Ascending aorta (tissue), 2 donors: Measurements from ENCODE around the gene NR2F2. TPM values are rescaled to one million over a fixed set of nuclear protein-coding genes. Genes with fewer than 3 reads are reported as not detected.

Source experiments
- DNase-seq, 2 donors: peaks; one replicate each; pipeline ENCODE4 v3.0.0-alpha.2; 2019; ENCODE audit warnings: low spot score in 2 of 2
- H3K27ac ChIP-seq, 2 donors: fragments of 200-600 bp; sonication (generic); one replicate each; pipeline ENCODE4 v1.5.1; 2016 to 2017; ENCODE audit warnings: mild to moderate bottlenecking in 1 of 2
- H3K27me3 ChIP-seq: fragments of 200-600 bp; sonication (generic); one replicate; pipeline ENCODE4 v1.5.1; 2017
- H3K36me3 ChIP-seq, 2 donors: fragments of 200-600 bp; sonication (generic); one replicate each; pipeline ENCODE4 v1.5.1; 2016
- H3K4me1 ChIP-seq, 2 donors: fragments of 200-600 bp; sonication (generic); one replicate each; pipeline ENCODE4 v1.5.1; 2016 to 2017; ENCODE audit warnings: mild to moderate bottlenecking in 1 of 2
- H3K4me3 ChIP-seq, 2 donors: fragments of 200-600 bp; sonication (generic); one replicate each; pipeline ENCODE4 v1.5.1; 2016 to 2017; ENCODE audit warnings: mild to moderate bottlenecking in 1 of 2
- H3K9me3 ChIP-seq, 2 donors: fragments of 200-600 bp; sonication (generic); one replicate each; pipeline ENCODE4 v1.5.1; 2016
- intact Hi-C: fragments of 100-400 bp; cut with DNase I; formaldehyde crosslinking; loops from one replicate; pipeline ENCODE4 v1.15.1; 2023
- total RNA-seq: library from RNA; depleted of rRNA; stranded (reverse); fragments of >200 nt; gene quantifications from one replicate; pipeline ENCODE4 v1.1.0, GENCODE V29; 2016
- TF ChIP-seq, protein P1 (sequence below), 3 experiments: fragments of 200-600 bp in 2 of 3; fragments of 450-650 bp in 1 of 3; sonication (generic) in 2 of 3; IDR thresholded peaks; one replicate each; pipeline ENCODE4 v1.5.1; 2016 to 2019; ENCODE audit warnings: antibody characterized with exemption in 3 of 3, mild to moderate bottlenecking in 1 of 3, moderate library complexity in 1 of 3

The NR2F2 gene
- total RNA-seq, 1 donor from 2014 or later = 126 TPM

DNA sequence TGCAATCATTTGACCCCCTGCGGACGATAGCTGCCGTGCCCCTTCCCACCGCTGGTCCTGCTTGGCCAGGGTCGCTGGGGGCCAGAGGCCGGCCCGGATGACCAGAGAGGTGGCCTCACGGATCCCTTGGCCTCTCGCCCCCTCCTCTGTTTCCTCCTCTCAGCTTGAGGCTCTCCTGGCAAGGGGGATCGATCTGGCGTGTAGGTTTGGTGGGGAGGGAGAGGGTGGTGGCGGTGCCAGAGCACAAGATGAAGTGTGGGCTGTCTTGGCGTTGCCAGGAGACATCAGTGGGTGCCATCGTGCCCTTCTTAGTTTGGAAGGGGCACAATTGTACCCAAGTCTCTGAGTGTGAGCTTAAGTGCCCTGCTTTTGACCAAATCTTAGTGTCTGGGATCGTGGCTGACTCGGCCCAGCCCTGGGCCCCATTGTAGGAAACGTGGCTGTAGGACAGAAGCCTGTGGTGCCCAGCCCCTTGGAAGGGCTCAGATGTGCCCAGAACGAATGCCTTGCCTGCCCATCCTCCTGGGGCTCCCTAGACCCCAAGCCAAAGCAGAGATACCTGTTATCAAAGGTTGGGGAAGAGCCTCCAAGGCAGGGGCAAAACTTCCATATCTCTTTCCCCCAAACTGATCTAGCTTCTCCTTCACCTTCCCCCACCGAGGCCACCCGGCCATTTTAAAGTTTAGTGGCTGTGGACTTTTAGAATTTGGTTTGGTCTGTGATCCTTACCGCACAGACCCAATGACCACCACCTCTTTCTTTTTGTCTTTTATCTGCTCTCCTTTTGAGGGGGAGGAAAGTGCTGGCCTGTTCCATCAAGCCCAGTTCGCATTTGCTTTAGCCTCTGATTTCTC lies 14.4 kb downstream of the NR2F2 start:
- DNase-seq = peak in 1 of 2 donors; percentile 60
- TF ChIP-seq, protein P1, sequence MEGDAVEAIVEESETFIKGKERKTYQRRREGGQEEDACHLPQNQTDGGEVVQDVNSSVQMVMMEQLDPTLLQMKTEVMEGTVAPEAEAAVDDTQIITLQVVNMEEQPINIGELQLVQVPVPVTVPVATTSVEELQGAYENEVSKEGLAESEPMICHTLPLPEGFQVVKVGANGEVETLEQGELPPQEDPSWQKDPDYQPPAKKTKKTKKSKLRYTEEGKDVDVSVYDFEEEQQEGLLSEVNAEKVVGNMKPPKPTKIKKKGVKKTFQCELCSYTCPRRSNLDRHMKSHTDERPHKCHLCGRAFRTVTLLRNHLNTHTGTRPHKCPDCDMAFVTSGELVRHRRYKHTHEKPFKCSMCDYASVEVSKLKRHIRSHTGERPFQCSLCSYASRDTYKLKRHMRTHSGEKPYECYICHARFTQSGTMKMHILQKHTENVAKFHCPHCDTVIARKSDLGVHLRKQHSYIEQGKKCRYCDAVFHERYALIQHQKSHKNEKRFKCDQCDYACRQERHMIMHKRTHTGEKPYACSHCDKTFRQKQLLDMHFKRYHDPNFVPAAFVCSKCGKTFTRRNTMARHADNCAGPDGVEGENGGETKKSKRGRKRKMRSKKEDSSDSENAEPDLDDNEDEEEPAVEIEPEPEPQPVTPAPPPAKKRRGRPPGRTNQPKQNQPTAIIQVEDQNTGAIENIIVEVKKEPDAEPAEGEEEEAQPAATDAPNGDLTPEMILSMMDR (IDR thresholded peaks at IDR 0.05) = no peak
- no peaks in the 10 kb centered on the region for H3K27me3 ChIP-seq
- H3K27ac ChIP-seq = peak overlapping the region; percentile 85 to 91
- H3K4me1 ChIP-seq = peaks cover 0 to 6% of the 10 kb centered on the region in 2 donors
- no peaks in the 10 kb centered on the region for H3K9me3 ChIP-seq
- peaks cover 0 to 12% of the 10 kb centered on the region in 2 donors for H3K36me3 ChIP-seq
- intact Hi-C loops = loop anchor here (2.0 to 10.0 kb wide), 5 partner anchors 16 to 1673 kb away; no protein-coding TSS in a partner anchor
- peak overlapping the region; percentile 60 to 89 for H3K4me3 ChIP-seq

DNA sequence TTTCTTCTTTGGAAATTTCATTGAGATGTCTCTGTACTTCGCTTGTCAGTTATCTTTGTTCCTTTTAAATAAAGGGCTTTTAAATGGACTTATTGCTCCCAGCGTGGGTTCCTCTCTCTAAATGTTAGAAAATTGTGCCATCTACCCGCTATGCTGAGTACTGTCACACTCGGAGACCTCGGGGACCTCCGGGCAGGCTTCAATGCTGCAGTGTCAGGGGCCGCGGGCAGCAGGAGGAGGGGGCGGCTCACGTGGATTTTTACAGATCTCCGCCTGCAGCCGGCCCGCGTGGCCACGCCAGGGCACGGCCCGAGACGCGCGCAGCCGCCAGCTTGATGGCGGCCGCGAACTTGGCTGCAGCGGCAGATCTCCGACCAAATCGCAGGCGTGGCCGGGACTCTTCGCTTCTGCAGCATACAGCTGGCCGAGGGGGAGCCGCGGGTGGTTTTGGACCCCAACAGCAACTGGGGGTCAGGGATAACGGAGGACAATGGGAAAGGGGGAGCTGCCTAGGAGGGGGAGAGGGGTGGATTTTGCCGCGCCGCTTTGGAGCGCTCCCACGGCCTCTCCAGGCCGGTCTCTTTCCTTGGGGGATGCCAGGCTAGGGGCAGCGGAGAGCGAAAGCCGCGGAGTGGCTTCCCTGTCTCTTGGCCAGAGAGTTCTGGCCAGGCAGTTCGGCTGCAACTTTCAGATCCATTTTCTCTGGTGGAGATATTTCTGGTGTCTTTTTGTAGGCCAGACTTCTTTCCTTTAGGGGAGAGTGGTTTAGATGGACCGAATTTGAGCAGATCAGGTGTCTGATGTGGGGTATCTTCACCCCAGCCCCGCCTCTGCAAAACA lies 15.3 kb downstream of the NR2F2 start:
- no peaks in the 10 kb centered on the region for H3K9me3 ChIP-seq
- H3K27ac ChIP-seq = peak overlapping the region; percentile 85 to 91
- H3K27me3 ChIP-seq = no peaks in the 10 kb centered on the region
- H3K36me3 ChIP-seq = peaks cover 0 to 12% of the 10 kb centered on the region in 2 donors
- intact Hi-C loops = loop anchor here (2.0 to 10.0 kb wide), 5 partner anchors 17 to 1673 kb away; no protein-coding TSS in a partner anchor
- TF ChIP-seq, protein P1 (IDR thresholded peaks at IDR 0.05) = peak; percentile 63 to 73 (median 71)
- peak overlapping the region; percentile 60 to 89 for H3K4me3 ChIP-seq
- peaks cover 0 to 6% of the 10 kb centered on the region in 2 donors for H3K4me1 ChIP-seq
- DNase-seq = peak in 1 of 2 donors; percentile 84

DNA sequence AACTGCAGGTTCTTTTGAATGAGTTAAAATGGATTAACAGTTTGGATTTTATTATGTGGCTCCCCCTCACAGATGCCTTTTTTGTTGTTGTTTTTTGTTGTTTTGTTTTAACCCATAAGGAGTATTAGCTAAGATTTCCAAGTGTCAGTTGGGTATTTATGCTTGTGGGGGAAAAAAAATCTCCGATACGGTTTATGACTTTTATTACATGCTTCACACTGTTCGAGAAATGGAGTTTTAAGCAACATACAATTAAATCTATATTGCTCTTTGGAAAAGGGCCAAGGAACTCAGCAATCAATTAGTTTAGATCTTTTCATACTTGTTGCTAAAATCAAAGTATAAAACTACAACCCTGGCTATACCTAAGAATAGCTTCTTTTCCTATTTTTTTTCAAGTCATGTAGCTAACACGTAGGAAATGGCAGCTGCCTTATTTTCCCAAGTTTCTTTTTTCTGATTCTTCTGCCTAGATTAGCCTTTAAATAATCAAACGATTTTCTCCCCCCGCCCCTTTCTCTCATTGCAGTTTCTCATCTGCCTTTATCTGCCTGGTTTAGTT lies 16.0 kb downstream of the NR2F2 start:
- DNase-seq = no peak
- intact Hi-C loops = loop anchor here (5.0 to 10.0 kb wide), 4 partner anchors 1089 to 1674 kb away; no protein-coding TSS in a partner anchor
- no peaks in the 10 kb centered on the region for H3K9me3 ChIP-seq
- H3K4me1 ChIP-seq = peaks cover 0 to 6% of the 10 kb centered on the region in 2 donors
- peak overlapping the region; percentile 85 to 91 for H3K27ac ChIP-seq
- TF ChIP-seq, protein P1 (IDR thresholded peaks at IDR 0.05) = no peak
- peaks cover 0 to 12% of the 10 kb centered on the region in 2 donors for H3K36me3 ChIP-seq
- peak overlapping the region; percentile 60 to 89 for H3K4me3 ChIP-seq
- H3K27me3 ChIP-seq = no peaks in the 10 kb centered on the region

- H3K9me3 ChIP-seq = no peaks in the 10 kb centered on the region
- intact Hi-C loops = loop anchor here (5.0 to 10.0 kb wide), 4 partner anchors 1090 to 1675 kb away; no protein-coding TSS in a partner anchor
- TF ChIP-seq, protein P1 (IDR thresholded peaks at IDR 0.05) = no peak
- H3K27me3 ChIP-seq = no peaks in the 10 kb centered on the region
- peak overlapping the region; percentile 11 to 29 for H3K4me3 ChIP-seq
- peak in 1 of 2 donors; percentile 57 for DNase-seq
- peaks cover 0 to 12% of the 10 kb centered on the region in 2 donors for H3K36me3 ChIP-seq
- peak overlapping the region; percentile 85 to 91 for H3K27ac ChIP-seq
- H3K4me1 ChIP-seq = peaks cover 0 to 6% of the 10 kb centered on the region in 2 donors
Observed at GRCh38 chr15:96347181-96348111, 16.9 kb downstream of the NR2F2 start.
